GM18511 (cell line): ENCODE measurements around the gene PRM1.

Experiments
- ATAC-seq: cut with Tn5 transposase; IDR thresholded peaks from one replicate; pipeline ENCODE4 v1.9.1; 2021; ENCODE audit warnings: mild to moderate bottlenecking, moderate library complexity; ENCODE audit not compliant: unreplicated experiment

Gene PRM1, protein sequence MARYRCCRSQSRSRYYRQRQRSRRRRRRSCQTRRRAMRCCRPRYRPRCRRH

GRCh38 chr16:11280616-11281522 is at the start of gene PRM1:
Gene PRM1, minus strand, starts transcription at chr16:11281330. Its CDS starts 92 bp downstream, at chr16:11281238.
- ATAC-seq: no peak

DNA sequence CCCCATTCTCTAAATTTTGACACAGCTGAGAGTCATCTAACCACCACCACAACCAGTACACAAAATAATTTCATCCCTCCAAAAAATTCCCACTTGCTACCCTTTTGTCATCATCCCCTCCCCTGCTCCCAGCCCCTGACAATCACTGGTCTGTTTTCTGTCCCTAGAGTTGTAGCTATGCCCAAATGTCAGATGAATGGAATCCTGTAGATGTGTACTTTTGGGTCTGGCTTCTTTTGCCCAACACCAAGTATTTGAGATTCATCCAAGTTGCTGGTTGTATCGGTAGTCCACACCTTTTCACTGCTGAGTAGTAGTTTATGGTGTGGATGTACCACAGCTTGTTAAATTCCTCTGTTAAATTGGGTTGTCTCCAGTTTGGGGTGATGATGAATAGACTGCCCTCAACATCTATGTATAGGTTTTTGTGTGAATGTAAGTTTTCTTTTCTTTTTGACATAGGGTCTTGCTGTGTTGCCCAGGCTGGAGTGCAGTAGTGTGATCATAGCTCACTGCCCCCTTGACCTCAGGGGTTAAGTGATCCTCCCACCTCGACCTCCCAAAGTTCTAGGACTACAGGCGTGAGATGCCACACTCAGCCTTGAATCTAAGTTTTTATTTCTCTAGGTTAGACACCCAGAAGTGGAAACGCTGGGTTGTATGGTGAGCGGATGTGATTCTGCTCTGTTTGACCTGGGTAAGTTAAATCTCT is 49.6 kb upstream of the PRM1 start:
- no peak for ATAC-seq

GRCh38 chr16:11329891-11330290 is 48.8 kb upstream of the PRM1 start:
- no peak for ATAC-seq

DNA sequence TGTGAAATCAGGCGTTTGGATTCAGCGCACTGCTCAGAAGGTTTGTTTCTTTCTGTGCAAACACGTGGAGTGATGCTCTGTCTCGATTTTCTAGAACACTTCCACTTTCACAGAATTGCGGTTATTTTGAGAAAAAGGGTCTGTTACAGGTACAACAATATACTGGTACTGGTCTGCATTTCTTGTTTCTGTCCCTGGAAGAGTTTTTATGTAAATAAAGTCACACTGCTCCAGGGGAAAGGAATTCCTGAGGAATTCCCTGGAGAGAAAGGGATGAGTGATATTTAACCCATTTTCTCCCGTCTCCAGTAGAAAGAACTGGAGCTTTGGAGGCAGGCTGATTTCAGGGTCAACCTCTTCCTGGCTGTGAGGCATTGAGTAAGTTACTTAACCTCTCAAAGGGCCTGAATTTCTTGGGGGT is 48.0 kb upstream of the PRM1 start:
- peak; percentile 38 for ATAC-seq

- peak; percentile 80 for ATAC-seq
These were observed 47.3 kb upstream of the PRM1 start for GRCh38 chr16:11328172-11329070.

GRCh38 chr16:11327277-11328171 is 46.4 kb upstream of the PRM1 start:
- peak; percentile 42 for ATAC-seq

- no peak for ATAC-seq
These were observed 45.7 kb upstream of the PRM1 start for GRCh38 chr16:11326737-11327276.

GRCh38 chr16:11326084-11326736 is 45.1 kb upstream of the PRM1 start:
- no peak for ATAC-seq

DNA sequence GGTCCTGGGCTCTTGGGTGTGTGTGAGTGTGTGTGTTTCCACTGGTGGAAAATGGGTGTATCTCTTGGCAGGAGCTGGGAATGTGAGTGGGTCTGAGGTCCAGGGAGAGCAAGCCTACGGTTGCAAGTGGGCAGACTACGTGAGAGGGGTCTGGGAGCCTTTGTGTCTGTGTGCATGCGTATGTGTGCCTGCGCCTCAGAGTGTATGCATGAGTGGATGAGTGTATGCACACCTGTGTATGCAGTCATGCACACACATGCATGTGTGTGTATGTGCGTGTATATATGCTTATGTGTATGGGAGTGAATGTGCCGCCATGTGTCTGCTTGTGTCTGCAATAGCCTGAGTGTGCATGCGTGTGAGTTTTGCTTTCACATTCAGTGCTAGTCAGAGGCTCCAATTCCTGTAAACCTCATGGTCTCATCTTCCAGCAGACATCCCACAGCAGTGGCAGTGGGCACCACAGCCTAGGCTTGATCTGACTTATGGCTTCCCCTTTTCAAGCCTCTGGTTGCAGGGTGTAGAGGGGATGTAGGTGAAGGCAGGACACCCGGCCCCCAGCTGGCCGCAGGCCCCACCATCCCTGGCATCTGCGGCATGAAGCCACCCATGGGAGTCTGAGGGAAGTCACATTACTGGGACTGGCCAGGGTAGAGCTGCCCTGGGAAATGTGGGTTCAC is 44.4 kb upstream of the PRM1 start:
- ATAC-seq: no peak

DNA sequence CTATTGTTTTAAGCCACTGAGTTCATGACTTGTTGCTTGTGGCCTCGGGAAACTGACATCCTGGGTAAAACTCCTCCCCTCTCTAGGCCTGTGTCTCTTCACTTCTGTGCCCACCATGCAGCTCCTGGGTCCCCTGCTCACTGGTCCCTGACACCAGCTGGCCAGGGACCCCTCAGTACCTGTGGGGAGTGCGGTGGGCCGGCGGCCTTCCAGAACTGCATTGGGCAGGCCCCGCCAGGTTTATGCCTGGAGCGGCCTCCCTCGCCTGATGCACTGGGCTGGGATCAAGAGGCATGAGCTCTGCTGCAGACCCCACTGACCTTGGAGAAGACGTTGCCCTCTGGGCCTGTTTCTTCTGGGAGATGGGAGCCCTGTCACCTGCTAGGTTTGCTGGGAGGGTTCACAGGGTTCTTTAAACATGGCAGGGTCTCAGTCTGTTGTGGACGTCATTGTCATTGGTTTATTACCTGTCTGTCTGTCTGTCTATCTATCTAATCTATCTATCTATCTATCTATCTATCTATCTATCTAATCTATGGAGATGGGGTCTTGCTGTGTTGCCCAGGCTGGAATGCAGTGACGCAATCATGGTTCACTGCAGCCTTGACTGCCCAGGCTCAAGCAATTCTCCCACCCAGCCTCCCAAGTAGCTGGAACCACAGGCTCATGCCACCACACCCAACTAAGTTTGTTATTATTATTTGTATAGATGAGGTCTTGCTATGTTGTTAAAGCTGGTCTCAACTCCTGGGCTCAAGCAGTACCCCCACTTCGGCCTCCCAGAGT is 42.6 kb upstream of the PRM1 start:
- no peak for ATAC-seq

- no peak for ATAC-seq
These were observed 41.7 kb upstream of the PRM1 start for GRCh38 chr16:11322823-11323222.

DNA sequence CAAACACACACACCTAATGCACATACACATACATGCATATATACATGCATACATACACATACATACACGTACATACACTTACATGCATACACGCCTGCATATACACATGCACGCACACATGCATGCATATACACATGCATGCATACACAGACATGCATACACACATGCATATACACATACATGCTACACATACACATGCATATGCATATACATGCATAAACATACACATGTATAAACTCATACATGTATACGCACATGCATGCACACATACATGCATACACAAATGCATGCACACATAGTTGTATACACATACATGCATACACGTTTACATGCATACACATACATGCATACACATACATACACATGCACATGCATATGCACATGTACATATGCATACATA is 40.5 kb upstream of the PRM1 start:
- no peak for ATAC-seq

DNA sequence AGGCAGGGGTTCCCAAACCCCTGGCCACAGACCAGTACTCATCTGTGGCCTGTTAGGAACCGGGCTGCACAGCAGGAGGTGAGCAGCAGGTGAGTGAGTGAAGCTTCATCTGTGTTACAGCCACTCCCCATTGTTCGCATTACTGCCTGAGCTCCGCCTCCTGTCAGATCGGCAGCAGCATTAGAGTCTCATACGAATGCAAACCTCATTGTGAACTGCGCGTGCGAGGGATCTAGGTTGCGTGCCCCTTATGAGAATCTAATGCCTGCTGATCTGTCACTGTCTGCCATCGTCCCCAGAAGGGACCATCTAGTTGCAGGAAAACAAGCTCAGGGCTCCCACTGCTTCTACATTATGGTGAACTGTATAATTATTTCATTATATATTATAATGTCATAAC is 39.0 kb upstream of the PRM1 start:
- ATAC-seq: no peak

DNA sequence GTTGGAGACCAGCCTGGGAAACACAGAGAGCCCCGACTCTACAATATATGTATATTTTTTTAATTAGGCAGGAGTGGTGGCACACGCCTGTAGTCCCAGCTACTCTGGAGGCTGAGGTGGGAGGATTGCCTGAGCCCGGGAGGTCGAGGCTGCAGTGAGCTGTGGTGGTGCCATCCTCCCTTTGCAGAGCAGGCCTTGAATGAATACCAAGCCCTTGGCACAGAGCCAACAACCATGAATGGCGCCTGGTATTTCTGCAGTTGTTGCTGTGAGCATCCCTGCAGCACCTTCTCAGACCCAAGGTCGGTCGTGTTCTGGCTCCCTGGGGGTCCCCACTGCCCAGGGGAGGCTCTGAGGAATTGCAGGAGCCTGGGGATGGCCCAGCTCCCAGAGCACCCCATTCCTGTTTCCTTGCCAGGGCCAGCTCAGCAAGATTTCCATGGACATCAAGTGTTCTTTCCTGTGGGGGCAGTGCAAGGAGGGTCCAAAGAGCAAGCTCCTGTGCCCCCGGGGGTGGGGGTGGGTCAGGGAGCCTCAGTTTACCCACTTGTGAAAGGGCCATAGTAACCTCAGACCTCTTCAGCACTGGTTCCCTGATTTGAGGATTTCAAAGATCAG is 38.5 kb upstream of the PRM1 start:
- ATAC-seq: no peak

- ATAC-seq: no peak
These were observed 37.7 kb upstream of the PRM1 start for GRCh38 chr16:11318817-11319216.

- ATAC-seq: no peak
These were observed 35.3 kb upstream of the PRM1 start for GRCh38 chr16:11316331-11317015.

DNA sequence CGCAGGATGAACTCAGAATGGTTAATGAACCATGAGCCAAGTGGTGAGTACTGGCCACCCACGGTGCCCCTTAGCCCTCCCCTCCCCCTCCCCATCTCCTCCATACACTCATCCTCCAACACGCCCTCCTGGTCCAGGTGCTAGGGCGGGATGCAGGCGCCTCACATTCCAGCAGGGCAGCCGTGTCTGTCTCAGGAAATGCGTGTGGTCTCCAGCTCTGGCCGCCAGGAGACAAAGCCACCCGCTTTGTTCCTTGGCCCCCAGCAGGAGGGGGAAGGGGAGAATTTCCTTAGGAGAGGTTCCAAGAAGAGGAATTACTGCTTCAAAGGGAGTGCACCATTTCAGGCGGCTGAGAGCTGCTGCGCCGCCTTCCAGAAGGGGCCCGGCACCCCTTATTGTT is 34.4 kb upstream of the PRM1 start:
- no peak for ATAC-seq
